DLD1 (cell line): ENCODE results near the gene DNMT3B.
"Not testable (repeated sequence)": the region's sequence is repeated elsewhere in the genome, so short reads cannot be mapped to it uniquely, and the experiment has no call there.

ENCODE experiments used
- in situ Hi-C: cut with HindIII; loops from 2 replicates; pipeline ENCODE4 v1.10.0; 2017; ENCODE audit warnings: low sequenced_read_pairs

Gene DNMT3B

GRCh38 chr20:32761831-32762753 lies at the start of gene DNMT3B:
TSS of gene DNMT3B (plus strand) at chr20:32762385. CDS start at chr20:32780324, 17,939 bp downstream.
- in situ Hi-C loops = no loop called here

GRCh38 chr20:32718749-32719348 lies 43.3 kb upstream of the DNMT3B start:
- in situ Hi-C loops = no loop called here

- in situ Hi-C loops = no loop called here
Measured at GRCh38 chr20:32727683-32728082, 34.5 kb upstream of the DNMT3B start.

GRCh38 chr20:32728435-32728834 lies 33.8 kb upstream of the DNMT3B start:
- in situ Hi-C loops = not testable (repeated sequence)

- in situ Hi-C loops = not testable (repeated sequence)
Measured at GRCh38 chr20:32729334-32729733, 32.9 kb upstream of the DNMT3B start.

GRCh38 chr20:32731882-32732266 lies 30.3 kb upstream of the DNMT3B start:
- in situ Hi-C loops = no loop called here

- in situ Hi-C loops = no loop called here
Measured at GRCh38 chr20:32737371-32738223, 24.6 kb upstream of the DNMT3B start.

- in situ Hi-C loops = no loop called here
Measured at GRCh38 chr20:32741151-32741550, 21.0 kb upstream of the DNMT3B start.

GRCh38 chr20:32742322-32743236 lies 19.6 kb upstream of the DNMT3B start:
- in situ Hi-C loops = no loop called here

GRCh38 chr20:32743237-32744112 lies 18.7 kb upstream of the DNMT3B start, which contains the start of gene COMMD7:
TSS of gene COMMD7 (minus strand) at chr20:32743467. CDS start at chr20:32743391, 76 bp downstream.
- in situ Hi-C loops = no loop called here

GRCh38 chr20:32749914-32750637 lies 12.1 kb upstream of the DNMT3B start:
- in situ Hi-C loops = no loop called here

- in situ Hi-C loops = no loop called here
Measured at GRCh38 chr20:32751293-32751692, 10.9 kb upstream of the DNMT3B start.

GRCh38 chr20:32751702-32752457 lies 10.3 kb upstream of the DNMT3B start:
- in situ Hi-C loops = no loop called here

- in situ Hi-C loops = no loop called here
Measured at GRCh38 chr20:32752458-32753250, 9.5 kb upstream of the DNMT3B start.

GRCh38 chr20:32753731-32754130 lies 8.5 kb upstream of the DNMT3B start:
- in situ Hi-C loops = no loop called here

GRCh38 chr20:32756156-32756555 lies 6.0 kb upstream of the DNMT3B start:
- in situ Hi-C loops = no loop called here

GRCh38 chr20:32761417-32761830 lies 761 bp upstream of the DNMT3B start:
- in situ Hi-C loops = no loop called here
